GM19395 (cell line): ENCODE data around the gene NDRG2.
"Not testable (repeated sequence)": the region's sequence is repeated elsewhere in the genome, so short reads cannot be mapped to it uniquely, and the experiment has no call there.

Experiments
- ATAC-seq: cut with Tn5 transposase; IDR thresholded peaks from one replicate; pipeline ENCODE4 v1.9.1; 2021; ENCODE audit warnings: mild to moderate bottlenecking, moderate library complexity; ENCODE audit not compliant: unreplicated experiment

The NDRG2 gene

DNA sequence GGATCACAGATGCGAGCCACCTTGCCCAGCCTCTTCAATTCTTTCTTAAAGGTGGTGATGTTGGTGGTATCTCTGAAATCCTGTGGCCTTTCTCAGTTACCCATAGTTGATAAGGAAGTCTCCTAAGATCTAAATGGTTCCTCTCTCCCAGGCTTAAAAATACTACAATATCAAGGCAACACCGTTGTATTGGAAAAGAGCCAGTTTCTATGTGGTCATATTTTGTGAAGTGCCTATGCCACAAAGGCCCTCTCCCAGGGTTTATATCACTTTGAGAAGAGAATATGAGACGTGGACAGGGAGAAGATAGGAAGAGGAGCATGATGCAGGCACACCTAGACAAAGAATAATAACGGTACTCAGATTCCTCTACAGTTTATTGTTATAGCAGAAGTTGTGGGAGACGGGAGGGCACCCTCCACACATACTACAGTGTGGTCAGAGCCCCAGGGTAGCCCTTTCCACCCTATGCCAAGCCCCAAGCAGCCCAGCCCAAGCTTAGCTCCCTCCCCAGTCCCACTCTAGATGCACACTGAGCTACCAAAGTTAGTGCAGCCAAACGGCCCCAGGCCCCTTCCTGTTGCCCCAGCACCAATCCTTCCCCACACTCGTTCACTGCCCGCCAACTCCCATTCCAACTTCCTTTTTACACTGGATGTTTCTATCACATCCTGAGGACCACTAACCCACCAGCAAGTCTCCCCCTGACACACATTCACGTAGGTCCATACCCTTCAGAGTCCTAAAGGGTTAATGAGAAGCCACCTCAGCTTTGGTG lies 8.3 kb downstream of the NDRG2 start:
- ATAC-seq = no peak

DNA sequence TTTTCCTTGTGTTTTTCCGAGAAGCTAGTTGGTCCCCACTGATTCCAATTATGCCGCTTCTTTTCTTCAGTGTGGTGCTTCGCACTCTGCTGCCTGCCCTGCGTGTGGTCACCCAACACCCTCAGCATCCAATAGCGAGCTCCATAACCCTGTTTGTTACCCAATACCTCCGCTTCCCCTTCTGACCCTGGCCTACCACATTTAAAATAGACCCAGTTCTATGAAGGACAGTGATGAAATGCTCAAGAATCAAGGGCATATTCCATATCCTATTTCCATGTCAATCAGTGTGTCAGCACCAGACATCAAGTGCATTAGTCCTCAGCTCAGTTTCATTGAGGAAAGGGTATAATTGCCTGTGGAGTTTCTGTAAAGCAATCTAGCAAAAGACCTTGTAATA lies 9.5 kb downstream of the NDRG2 start:
- ATAC-seq = no peak

DNA sequence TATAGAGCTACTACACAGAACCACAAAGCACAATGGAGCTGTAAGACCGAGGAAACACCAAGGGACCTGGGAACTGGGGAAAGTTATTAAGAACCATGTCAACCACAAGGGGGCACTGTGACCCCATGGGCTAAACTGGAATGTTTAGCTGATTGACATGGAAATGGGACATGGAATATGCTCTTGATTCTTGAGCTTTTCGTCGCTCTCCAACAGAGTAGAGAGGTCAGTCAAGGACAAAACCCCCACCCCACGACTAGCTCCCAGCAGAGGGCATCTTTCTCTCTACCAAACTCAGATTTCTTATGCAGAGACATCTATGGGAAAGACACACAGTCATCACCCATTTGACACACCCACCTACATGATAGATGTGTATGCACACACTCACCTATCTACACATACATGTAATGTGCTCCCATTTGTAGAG lies 10.1 kb downstream of the NDRG2 start:
- peak; percentile 54 for ATAC-seq

DNA sequence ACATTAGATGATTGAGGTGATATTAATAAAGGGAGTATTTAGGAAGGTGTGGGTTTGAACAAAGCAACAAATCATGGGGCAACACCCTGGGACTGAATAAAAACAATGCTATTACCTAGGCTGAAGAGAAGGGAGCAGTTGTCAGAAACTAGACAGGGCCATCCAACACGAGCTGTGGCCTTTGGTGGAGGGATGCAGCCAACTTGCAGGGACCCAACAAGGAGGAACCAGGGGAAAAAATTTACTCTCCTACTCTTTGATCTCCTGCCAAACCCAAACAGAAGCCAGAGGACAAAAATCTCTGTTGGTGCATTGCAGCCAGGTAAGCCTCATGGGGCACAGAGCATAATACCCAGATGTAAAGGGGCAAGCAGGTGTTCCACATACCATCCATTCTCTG lies 13.7 kb downstream of the NDRG2 start:
- ATAC-seq = no peak

DNA sequence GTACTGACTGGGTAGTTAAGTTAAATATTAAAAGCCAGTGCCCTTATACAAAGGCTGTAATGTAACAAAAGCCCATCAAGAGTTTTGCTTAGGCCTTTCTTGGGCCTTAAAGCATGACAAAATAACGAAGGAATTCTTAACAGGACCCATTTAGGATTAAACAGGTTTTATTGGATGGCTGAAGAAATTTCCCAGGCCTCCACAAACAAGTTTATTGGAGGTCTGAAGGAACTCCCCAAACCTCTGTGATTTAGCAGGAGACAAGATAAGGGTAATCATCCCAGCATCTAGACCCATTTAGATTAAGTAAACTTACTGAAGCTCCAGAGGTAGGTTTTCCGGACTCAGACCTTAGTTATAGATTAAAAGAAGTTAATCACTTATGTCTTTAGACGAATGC lies 15.1 kb downstream of the NDRG2 start:
- ATAC-seq = not testable (repeated sequence)

DNA sequence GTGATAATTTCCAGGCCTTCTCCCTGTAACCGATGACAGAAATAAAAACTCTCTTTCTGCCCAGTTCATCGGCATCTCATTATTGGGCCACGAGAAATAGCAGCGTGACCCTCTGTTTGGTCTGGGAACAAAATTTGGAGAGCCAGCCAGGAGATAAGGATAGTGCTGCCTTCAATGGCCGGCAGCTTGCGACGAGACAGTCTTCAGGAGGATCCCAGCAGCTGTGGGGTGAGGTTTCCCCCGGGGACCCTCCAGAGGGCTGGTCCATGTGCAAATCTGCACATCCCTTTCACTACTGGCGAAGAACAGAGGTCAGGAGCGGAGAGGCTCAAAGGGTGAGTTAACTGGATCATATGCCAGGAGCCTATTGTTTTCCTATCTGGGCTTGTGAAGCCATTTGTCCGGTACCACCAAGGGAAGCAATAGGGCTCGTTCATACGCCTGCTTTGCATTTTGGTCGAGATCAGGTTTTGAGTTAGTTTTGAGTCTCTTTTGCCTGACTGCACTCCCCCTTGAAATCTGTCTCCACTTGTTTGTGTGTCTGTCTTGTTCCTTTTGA lies 21.0 kb downstream of the NDRG2 start:
- no peak for ATAC-seq

DNA sequence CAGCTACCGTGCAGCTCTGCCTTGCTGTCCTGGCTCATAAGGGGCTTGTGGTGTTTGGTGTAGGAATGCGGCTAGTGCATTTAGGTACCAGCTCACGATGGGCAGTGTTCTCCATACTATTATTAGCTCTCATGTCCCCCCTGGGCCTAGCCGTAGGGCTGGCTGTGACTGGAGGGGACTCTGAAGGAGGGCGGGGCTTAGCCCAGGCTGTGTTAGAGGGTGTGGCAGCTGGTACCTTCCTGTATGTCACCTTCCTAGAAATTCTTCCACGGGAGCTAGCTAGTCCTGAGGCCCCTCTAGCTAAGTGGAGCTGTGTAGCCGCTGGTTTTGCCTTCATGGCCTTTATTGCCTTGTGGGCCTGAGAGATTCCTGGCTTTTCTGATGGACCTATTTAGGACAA lies 23.6 kb downstream of the NDRG2 start:
- no peak for ATAC-seq

DNA sequence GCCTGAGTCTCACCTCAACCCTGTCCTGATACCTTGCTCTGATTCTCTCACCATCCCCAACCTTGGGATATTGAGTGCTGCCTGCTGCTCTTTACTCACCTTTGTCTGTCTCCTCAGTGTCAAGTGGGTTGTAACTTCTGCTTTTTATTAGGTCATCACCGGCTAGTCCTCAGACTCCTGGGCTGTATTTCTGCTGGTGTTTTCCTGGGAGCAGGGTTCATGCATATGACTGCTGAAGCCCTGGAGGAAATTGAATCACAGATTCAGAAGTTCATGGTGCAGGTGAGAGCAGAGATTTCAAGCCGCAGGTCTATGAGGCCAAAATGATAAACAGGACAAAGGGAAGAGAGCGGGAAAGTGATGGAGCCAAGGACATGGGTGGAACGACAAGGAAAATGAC lies 25.3 kb downstream of the NDRG2 start:
- ATAC-seq = no peak

DNA sequence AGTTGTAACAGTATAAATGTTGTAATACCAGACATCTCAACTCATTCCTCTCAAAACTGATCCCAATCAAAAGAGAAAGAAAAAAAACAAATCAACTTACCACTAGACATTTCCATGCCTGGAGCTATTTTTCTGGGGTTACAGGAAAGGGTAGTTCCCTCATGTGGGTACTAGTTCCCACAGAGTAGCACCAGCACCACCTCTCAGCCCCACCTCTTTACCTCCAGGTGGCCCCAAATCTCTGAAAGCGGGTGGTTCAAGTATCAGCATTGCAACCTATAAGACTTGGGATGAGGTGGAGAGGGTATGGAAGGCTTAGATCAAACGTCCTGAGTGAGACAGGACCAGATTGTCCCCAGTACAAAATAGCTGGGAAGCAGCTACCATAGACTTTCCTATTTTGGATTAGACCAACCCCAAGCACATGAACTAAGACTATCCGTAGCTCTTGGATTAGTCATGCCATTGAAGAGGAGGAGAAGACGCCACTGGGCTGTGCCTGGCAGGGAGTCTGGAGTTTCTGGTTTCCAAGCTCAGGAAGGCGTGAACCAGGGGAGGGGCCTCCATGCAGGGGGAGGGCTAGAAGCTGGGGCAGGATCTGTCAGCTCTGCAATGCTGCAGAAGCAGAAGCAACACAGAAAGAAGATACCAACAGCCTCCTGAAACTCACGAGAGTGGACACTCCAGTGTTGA lies 26.0 kb downstream of the NDRG2 start, which contains the start of gene SLC39A2:
Gene SLC39A2, plus strand, starts transcription at position 620 of the 693 bp plus-strand sequence. CDS start 154 bp downstream, outside the sequence.
- ATAC-seq = no peak

DNA sequence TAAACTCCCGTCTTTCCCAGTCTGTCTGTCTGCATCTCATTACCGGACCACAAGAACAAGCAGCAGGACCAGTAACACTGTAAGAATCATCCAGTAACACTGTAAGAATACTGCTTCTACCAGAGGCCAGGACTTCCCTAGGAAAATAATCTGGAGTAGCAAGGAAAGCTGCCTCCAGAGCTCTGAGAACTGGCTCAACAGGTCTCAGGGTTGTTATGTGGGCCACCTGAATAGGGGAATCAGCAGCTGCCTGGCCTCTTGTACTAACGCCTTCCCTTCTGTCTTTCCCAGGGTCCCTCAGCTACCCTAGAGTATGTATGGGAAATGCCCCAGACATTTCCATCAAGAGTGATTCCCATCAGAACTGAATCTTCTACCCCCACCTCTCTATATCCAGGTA lies 26.7 kb downstream of the NDRG2 start:
- no peak for ATAC-seq

DNA sequence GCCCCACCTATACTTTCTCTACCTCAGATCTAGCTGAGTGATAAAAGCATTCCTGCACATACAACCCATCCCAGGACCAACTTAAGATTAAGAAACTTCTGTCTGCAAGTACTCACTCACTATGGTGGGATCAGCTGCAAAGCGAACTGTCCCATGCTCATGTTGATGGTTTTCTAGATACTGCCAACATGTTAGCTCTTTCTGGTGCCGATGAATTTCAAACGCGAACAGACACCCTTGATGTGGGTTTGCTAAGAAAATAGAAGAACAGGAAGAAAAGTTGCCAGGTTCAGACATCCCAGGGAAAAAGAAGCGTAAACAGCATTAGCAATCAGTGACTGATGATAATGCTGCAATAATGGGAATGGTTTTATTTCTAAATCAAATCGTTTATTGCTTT lies 27.3 kb downstream of the NDRG2 start:
- ATAC-seq = no peak

DNA sequence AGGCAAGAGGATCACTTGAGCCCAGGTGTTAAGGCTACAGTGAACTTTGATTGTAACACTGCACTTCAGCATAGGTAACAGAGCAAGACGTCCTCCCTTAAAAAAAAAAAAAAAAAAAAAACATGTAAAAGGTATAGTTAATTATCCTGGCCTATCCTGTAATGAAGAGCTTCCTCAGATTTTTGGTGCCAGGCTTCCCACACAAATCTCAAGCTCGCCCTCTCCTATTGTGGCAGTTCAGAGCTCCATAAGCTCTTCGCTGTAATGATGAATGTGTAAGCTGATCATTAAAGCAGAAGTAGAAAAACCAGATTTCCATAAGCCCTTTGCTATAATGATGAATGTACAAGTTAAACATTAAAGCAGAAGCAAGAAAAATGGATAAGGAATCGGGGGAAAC lies 27.7 kb downstream of the NDRG2 start:
- ATAC-seq = no peak

DNA sequence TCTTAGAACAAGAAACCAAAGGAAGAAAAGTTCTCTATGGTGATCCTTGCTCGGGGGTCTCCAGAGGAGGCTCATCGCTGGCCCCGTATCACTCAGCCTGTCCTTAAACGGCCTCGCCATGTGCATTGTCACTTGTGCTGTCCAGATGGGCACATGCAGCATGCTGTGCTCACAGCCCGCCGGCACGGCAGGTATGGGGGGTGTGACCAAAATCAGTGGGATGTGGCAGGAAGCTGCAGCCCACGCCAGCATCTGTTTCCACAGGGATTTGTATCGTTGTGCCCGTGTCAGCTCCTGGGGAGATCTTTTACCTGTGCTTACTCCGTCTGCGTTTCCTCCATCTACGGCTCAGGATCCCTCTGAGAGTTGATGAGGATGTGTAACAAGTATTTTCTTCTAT lies 28.3 kb downstream of the NDRG2 start:
- no peak for ATAC-seq

DNA sequence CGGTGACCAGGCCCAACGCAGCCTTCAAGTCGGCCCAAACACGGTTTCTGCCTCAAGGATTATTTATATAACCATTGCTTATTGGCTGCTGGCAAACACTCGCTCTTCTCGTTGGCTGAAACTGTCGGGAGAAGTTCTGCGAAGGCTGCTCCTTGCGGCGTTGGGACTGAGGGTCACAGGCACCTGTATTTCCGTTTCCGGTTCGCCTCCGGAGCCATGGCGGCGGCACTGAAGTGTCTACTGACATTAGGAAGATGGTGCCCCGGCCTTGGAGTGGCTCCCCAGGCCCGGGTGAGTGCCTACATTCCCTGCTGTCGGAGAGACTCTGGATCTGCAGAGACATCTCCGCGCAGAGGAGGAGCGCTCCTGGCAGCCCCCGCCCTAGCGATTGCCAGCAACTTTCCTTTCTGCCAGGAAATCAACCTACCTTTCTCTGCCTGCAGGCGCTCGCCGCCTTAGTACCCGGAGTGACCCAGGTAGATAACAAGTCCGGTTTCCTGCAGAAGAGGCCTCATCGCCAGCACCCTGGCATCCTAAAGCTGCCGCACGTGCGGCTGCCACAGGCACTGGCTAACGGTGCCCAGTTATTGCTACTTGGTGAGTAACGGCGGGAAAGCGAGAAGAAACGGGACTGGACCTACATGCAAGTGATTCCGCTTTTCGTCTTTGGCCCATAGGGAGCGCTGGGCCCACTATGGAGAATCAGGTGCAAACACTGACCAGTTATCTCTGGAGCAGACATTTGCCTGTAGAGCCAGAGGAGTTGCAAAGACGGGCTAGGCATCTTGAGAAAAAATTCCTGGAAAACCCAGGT lies 34.9 kb downstream of the NDRG2 start, which contains the start of gene METTL17:
Gene METTL17, plus strand, starts transcription at position 194 of the 814 bp plus-strand sequence. Its CDS starts 23 bp downstream, at position 217.
- ATAC-seq = peak; percentile 97

DNA sequence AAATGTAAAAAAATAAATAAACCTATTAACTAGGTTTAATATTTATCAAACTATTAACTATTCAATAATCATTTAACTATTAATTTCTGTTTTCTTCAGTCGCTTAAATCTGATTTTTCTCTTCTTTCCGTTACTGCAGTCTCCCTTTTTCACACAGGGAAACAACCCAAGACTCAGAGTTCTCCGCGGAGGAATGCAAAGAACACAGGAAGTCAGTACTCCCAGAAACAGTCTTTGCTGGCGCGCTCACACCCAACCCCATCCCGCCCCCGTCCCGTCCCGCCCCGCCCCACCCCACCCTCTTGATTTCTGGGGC lies 35.4 kb downstream of the NDRG2 start:
- no peak for ATAC-seq

DNA sequence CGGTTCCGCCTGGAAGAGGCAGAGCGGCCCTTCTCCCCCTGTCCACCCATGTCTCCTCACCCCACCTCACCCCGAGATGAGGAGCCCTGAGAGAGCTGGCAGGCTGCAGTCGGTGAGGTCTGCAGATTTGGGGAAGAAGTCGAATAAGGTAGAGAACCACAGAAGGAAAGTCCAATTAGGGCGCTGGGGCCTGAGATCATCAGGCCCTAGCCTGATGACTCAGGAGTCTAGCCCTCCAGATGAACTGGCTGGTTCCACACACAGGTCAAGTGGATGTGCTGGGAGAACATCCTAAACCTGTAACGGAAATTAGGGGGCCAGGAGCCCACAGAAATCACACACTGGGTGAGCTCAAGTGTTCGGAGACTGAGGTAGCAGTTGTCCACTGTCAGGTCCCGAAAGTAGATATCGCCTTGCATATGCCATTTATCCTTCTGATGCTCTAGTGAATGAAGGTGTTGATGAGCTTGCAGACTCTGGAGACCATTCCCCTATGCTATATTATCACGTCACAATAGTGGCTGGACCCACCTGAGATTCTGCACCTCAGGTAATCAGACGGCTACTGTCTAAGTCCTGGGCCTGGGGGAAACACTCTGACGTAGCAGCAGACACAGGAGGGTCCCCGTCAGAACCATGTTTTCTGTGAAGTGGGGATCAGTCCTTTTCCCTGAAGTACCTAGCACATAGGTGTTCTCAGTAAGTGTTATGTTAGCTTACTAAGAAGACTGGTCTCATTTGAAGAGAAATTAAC lies 36.0 kb downstream of the NDRG2 start:
- ATAC-seq = no peak

DNA sequence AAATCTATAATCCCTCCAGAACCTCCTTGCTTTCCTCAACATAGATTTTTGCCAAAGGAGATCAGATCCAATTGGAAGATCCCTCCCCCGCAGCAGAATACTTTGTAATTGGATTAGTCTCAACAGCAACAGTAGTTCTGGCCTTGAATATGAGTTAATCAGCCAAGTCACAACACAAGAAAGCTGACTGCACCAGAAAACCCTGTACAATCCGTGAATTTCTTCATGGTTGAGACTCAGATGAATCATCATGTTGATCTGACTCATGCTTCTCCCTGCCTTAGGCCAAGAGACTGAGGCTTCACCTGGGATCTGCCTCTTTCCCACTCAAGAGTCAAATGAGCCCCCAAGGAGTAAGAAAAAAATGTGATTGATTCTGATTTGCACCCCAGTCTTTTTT lies 38.0 kb downstream of the NDRG2 start:
- ATAC-seq = no peak

DNA sequence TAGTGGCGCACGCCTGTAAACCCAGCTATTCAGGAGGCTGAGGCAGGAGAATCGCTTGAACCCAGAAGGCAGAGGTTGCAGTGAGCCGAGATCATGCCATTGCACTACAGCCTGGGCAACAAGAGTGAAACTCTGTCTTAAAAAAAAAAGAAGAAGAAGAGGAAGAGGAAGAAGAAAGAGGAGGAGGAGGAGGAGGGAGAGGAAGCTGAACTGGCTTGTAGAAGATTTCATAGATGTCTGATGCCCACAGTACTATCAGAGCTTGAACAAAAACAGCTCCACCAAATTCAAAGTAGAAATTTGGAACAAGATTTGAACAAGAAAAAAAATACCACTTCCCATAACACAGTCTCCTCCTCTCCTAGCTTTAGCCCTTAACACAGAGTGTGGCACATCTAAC lies 39.2 kb downstream of the NDRG2 start:
- ATAC-seq = not testable (repeated sequence)

DNA sequence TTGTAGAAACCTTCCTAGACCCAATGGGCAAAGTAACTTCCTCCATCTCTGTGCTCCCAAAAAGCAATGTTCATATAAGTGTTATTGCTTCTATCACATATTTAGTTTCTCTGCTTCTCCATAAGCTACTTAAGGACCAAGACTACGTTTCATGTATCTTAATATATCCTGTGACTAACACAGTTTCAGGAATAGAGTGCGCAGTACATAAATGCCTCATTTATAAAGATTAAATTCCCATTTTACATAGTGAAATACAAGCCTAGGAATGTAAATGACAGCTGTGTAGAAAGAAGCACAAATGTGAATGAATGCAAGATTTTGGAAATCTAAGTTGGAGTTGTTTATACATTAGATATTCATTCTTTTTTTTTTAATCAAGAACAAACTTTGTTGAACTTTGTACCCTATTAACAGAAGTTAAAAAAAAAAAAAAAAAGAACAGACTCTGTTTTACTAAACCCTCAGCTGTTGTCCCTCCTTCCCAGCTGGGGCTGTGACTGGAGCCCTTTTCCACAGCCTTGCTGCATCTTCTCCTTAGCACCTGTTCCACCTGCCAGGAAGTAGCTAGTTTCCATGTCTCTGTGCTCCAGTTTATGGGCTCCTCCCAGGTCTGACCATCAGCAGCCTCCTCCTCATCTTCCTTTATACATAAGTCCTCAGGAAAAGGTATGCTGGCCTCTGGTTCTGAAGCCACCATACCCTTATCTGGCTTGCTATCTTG lies 42.1 kb downstream of the NDRG2 start:
- ATAC-seq = no peak

DNA sequence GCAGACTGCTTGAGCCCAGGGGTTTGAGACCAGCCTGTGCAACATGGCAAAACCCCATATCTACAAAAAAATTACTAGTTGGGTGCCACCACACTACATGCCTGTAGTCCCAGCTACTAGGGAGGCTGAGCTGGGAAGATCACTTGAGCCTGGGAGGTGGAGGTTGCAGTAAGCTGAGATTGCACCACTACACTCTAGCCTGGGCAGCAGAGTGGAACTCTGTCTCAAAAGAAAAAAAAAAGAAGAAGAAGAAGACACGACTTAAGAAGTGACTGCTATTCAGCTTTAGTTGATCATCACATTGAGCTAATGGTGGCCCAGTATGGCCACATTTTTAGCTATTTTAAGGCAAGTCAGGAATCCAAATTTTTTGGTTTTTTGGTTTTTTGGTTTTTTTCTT lies 44.0 kb downstream of the NDRG2 start:
- ATAC-seq = no peak
